ENCODE data around the gene OXCT1.

The OXCT1 gene

GRCh38 chr5:41820150-41820549 lies 50.1 kb downstream of the OXCT1 start:
- H3K4me2 ChIP-seq (ENCODE audit: low read length), result no peak overlapping the region
- no peak overlapping the region for H3K14ac ChIP-seq (ENCODE audit: low read length)
- H3K27me3 ChIP-seq (ENCODE audit: insufficient read depth, low read length), result no peaks in the 10 kb centered on the region
- no peaks in the 10 kb centered on the region for H3K4me1 ChIP-seq (ENCODE audit: control insufficient read depth in 1 of 2, insufficient read depth in 2 of 2, low read length in 2 of 2)
- H3K79me2 ChIP-seq (ENCODE audit: control insufficient read depth, insufficient read depth, low read length, poor library complexity), result no peaks in the 10 kb centered on the region
- no peak for DNase-seq
- H2BK120ac ChIP-seq (ENCODE audit: insufficient read depth, low read length, poor library complexity), result no peak overlapping the region
- no CpG with 5 or more reads among the region's 2 CpGs for WGBS (ENCODE audit: extremely low coverage, insufficient coverage, insufficient read length)
- no peak overlapping the region for H2BK12ac ChIP-seq (ENCODE audit: low read length)
- no peak overlapping the region for H4K8ac ChIP-seq (ENCODE audit: low read depth, low read length)
- no peaks in the 10 kb centered on the region for H3K9me3 ChIP-seq (ENCODE audit: insufficient read depth, low read depth, low read length)
- H2BK5ac ChIP-seq (ENCODE audit: low read depth, low read length, poor library complexity), result no peak overlapping the region
- H3K4ac ChIP-seq (ENCODE audit: low read depth, low read length), result no peak overlapping the region
- no peak overlapping the region for H3K18ac ChIP-seq (ENCODE audit: low read length)
- H3K36me3 ChIP-seq (ENCODE audit: control insufficient read depth in 1 of 2, insufficient read depth in 2 of 2, low read length in 2 of 2), result no peaks in the 10 kb centered on the region
- no peak overlapping the region for H2AK5ac ChIP-seq (ENCODE audit: low read length)
- H3K4me3 ChIP-seq (ENCODE audit: low read depth, low read length), result no peak overlapping the region
- H4K91ac ChIP-seq (ENCODE audit: low read depth, low read length), result no peak overlapping the region
- no peak overlapping the region for H3K23ac ChIP-seq (ENCODE audit: low read length)
- no peak overlapping the region for H3K27ac ChIP-seq (ENCODE audit: low read depth, low read length)
- H3K79me1 ChIP-seq (ENCODE audit: low read length), result no peaks in the 10 kb centered on the region
- H2AFZ ChIP-seq (ENCODE audit: insufficient read depth, low read length, poor library complexity), result no peak overlapping the region
- H3K9ac ChIP-seq (ENCODE audit: low read length), result no peak overlapping the region
- no peak overlapping the region for H4K12ac ChIP-seq (ENCODE audit: low read depth, low read length)

- no peak for DNase-seq
Measured at GRCh38 chr5:41817625-41818301, 52.5 kb downstream of the OXCT1 start.

GRCh38 chr5:41815663-41816229 lies 54.5 kb downstream of the OXCT1 start:
- no peak overlapping the region for H2BK12ac ChIP-seq (ENCODE audit: low read length)
- no CpG with 5 or more reads among the region's 3 CpGs for WGBS (ENCODE audit: extremely low coverage, insufficient coverage, insufficient read length)

More at GRCh38 chr5:41817625-41818301, 52.5 kb downstream of the OXCT1 start:
- Histone ChIP-seq H3K27me3 (ENCODE audit: insufficient read depth, low read length) (no peaks in the 10 kb centered on the region), H3K9me3 (ENCODE audit: insufficient read depth, low read depth, low read length) (no peaks in the 10 kb centered on the region), H3K4me3 (ENCODE audit: low read depth, low read length) (no peak overlapping the region), H3K4me2 (ENCODE audit: low read length) (no peak overlapping the region), H4K91ac (ENCODE audit: low read depth, low read length) (no peak overlapping the region), H2BK5ac (ENCODE audit: low read depth, low read length, poor library complexity) (no peak overlapping the region), H2BK12ac (ENCODE audit: low read length) (no peak overlapping the region), H3K79me2 (ENCODE audit: control insufficient read depth, insufficient read depth, low read length, poor library complexity) (no peaks in the 10 kb centered on the region), H3K79me1 (ENCODE audit: low read length) (no peaks in the 10 kb centered on the region), H4K8ac (ENCODE audit: low read depth, low read length) (no peak overlapping the region), H3K18ac (ENCODE audit: low read length) (no peak overlapping the region), H3K14ac (ENCODE audit: low read length) (no peak overlapping the region), H4K12ac (ENCODE audit: low read depth, low read length) (no peak overlapping the region), H3K4me1 (ENCODE audit: control insufficient read depth in 1 of 2, insufficient read depth in 2 of 2, low read length in 2 of 2) (no peaks in the 10 kb centered on the region), H3K9ac (ENCODE audit: low read length) (no peak overlapping the region), H2AK5ac (ENCODE audit: low read length) (no peak overlapping the region), H3K4ac (ENCODE audit: low read depth, low read length) (no peak overlapping the region), H3K27ac (ENCODE audit: low read depth, low read length) (no peak overlapping the region), H2AFZ (ENCODE audit: insufficient read depth, low read length, poor library complexity) (no peak overlapping the region), H3K23ac (ENCODE audit: low read length) (no peak overlapping the region), H3K36me3 (ENCODE audit: control insufficient read depth in 1 of 2, insufficient read depth in 2 of 2, low read length in 2 of 2) (no peaks in the 10 kb centered on the region), H2BK120ac (ENCODE audit: insufficient read depth, low read length, poor library complexity) (no peak overlapping the region)

GRCh38 chr5:41815261-41815660 lies 55.0 kb downstream of the OXCT1 start:
- Histone ChIP-seq H2AFZ (ENCODE audit: insufficient read depth, low read length, poor library complexity) (no peak overlapping the region), H3K4me2 (ENCODE audit: low read length) (no peak overlapping the region), H4K8ac (ENCODE audit: low read depth, low read length) (no peak overlapping the region), H3K18ac (ENCODE audit: low read length) (no peak overlapping the region), H2BK5ac (ENCODE audit: low read depth, low read length, poor library complexity) (no peak overlapping the region), H3K9ac (ENCODE audit: low read length) (no peak overlapping the region), H3K23ac (ENCODE audit: low read length) (no peak overlapping the region), H2AK5ac (ENCODE audit: low read length) (no peak overlapping the region), H3K9me3 (ENCODE audit: insufficient read depth, low read depth, low read length) (no peaks in the 10 kb centered on the region), H3K27ac (ENCODE audit: low read depth, low read length) (no peak overlapping the region), H3K4me1 (ENCODE audit: control insufficient read depth in 1 of 2, insufficient read depth in 2 of 2, low read length in 2 of 2) (no peaks in the 10 kb centered on the region), H2BK120ac (ENCODE audit: insufficient read depth, low read length, poor library complexity) (no peak overlapping the region), H3K79me1 (ENCODE audit: low read length) (no peaks in the 10 kb centered on the region), H3K14ac (ENCODE audit: low read length) (no peak overlapping the region), H3K27me3 (ENCODE audit: insufficient read depth, low read length) (no peaks in the 10 kb centered on the region), H4K12ac (ENCODE audit: low read depth, low read length) (no peak overlapping the region), H3K4me3 (ENCODE audit: low read depth, low read length) (no peak overlapping the region), H2BK12ac (ENCODE audit: low read length) (no peak overlapping the region), H3K79me2 (ENCODE audit: control insufficient read depth, insufficient read depth, low read length, poor library complexity) (no peaks in the 10 kb centered on the region), H3K36me3 (ENCODE audit: control insufficient read depth in 1 of 2, insufficient read depth in 2 of 2, low read length in 2 of 2) (no peaks in the 10 kb centered on the region), H4K91ac (ENCODE audit: low read depth, low read length) (no peak overlapping the region), H3K4ac (ENCODE audit: low read depth, low read length) (no peak overlapping the region)
- no peak for DNase-seq

More at GRCh38 chr5:41815663-41816229, 54.5 kb downstream of the OXCT1 start:
- Histone ChIP-seq H3K9ac (ENCODE audit: low read length) (no peak overlapping the region), H3K4me2 (ENCODE audit: low read length) (no peak overlapping the region), H2AK5ac (ENCODE audit: low read length) (no peak overlapping the region), H4K12ac (ENCODE audit: low read depth, low read length) (no peak overlapping the region), H2BK5ac (ENCODE audit: low read depth, low read length, poor library complexity) (no peak overlapping the region), H4K91ac (ENCODE audit: low read depth, low read length) (no peak overlapping the region), H4K8ac (ENCODE audit: low read depth, low read length) (no peak overlapping the region), H2BK120ac (ENCODE audit: insufficient read depth, low read length, poor library complexity) (no peak overlapping the region), H3K27ac (ENCODE audit: low read depth, low read length) (no peak overlapping the region), H3K9me3 (ENCODE audit: insufficient read depth, low read depth, low read length) (no peaks in the 10 kb centered on the region), H3K4me1 (ENCODE audit: control insufficient read depth in 1 of 2, insufficient read depth in 2 of 2, low read length in 2 of 2) (no peaks in the 10 kb centered on the region), H3K79me1 (ENCODE audit: low read length) (no peaks in the 10 kb centered on the region), H3K36me3 (ENCODE audit: control insufficient read depth in 1 of 2, insufficient read depth in 2 of 2, low read length in 2 of 2) (no peaks in the 10 kb centered on the region), H3K23ac (ENCODE audit: low read length) (no peak overlapping the region), H2AFZ (ENCODE audit: insufficient read depth, low read length, poor library complexity) (no peak overlapping the region), H3K14ac (ENCODE audit: low read length) (no peak overlapping the region), H3K79me2 (ENCODE audit: control insufficient read depth, insufficient read depth, low read length, poor library complexity) (no peaks in the 10 kb centered on the region), H3K4me3 (ENCODE audit: low read depth, low read length) (no peak overlapping the region), H3K18ac (ENCODE audit: low read length) (no peak overlapping the region), H3K4ac (ENCODE audit: low read depth, low read length) (no peak overlapping the region), H3K27me3 (ENCODE audit: insufficient read depth, low read length) (no peaks in the 10 kb centered on the region)
- no peak for DNase-seq
